GM12878 (cell line): Measurements from ENCODE around the gene RRP36.

Experiments used
- BHLHE40 ChIP-seq, 2 experiments: fragments of 450-650 bp in 1 of 2; IDR thresholded peaks; 2 replicates each; pipeline ENCODE4 v1.6.1; 2011 to 2017; ENCODE audit warnings: low read depth in 2 of 2, borderline replicate concordance in 1 of 2, improper control_type of control experiment in 1 of 2, low read length in 1 of 2, mild to moderate bottlenecking in 1 of 2
- CEBPB ChIP-seq, 2 experiments: fragments of 150-350 bp in 1 of 2; IDR thresholded peaks; 2 replicates each; pipeline ENCODE4 v1.6.1; 2012 to 2014; ENCODE audit warnings: low read depth in 2 of 2, low read length in 2 of 2, borderline replicate concordance in 1 of 2, inconsistent platforms in 1 of 2
- CHD2 ChIP-seq: IDR thresholded peaks from 2 replicates; pipeline ENCODE4 v1.6.1; 2011; ENCODE audit warnings: low read depth, low read length, improper control_type of control experiment, borderline replicate concordance
- ESRRA ChIP-seq: IDR thresholded peaks from 2 replicates; pipeline ENCODE4 v1.6.1; 2012; ENCODE audit warnings: mild to moderate bottlenecking, low read length, improper control_type of control experiment
- EZH2 ChIP-seq: IDR thresholded peaks from 2 replicates; pipeline ENCODE4 v1.6.1; 2012; ENCODE audit warnings: low read depth, mild to moderate bottlenecking, control low read depth, inconsistent platforms, low read length, borderline replicate concordance; ENCODE audit not compliant: control insufficient read depth
- GATAD2B ChIP-seq: fragments of 450-650 bp; conservative IDR thresholded peaks from 2 replicates; pipeline ENCODE4 v1.6.1; 2017; ENCODE audit warnings: low read depth, mild to moderate bottlenecking, moderate library complexity
- NR2C2 ChIP-seq: IDR thresholded peaks from 2 replicates; pipeline ENCODE4 v1.6.1; 2011; ENCODE audit warnings: borderline replicate concordance, low read depth; ENCODE audit not compliant: control insufficient read depth, insufficient read length
- NRF1 ChIP-seq: conservative IDR thresholded peaks from 2 replicates; pipeline ENCODE4 v1.6.1; 2011; ENCODE audit warnings: mild to moderate bottlenecking, low read depth, low read length, improper control_type of control experiment
- POLR2A ChIP-seq: IDR thresholded peaks from 2 replicates; pipeline ENCODE4 v1.6.1; 2011; ENCODE audit warnings: low read depth, mild to moderate bottlenecking, low read length
- POLR2AphosphoS5 ChIP-seq: IDR thresholded peaks from 2 replicates; pipeline ENCODE4 v1.6.1; 2011; ENCODE audit warnings: mild to moderate bottlenecking, low read length, inconsistent platforms
- SMC3 ChIP-seq: IDR thresholded peaks from 2 replicates; pipeline ENCODE4 v1.6.1; 2011; ENCODE audit warnings: low read length, improper control_type of control experiment, borderline replicate concordance
- TF ChIP-seq, protein P1 (sequence below), 3 experiments: IDR thresholded peaks in 2 of 3; conservative IDR thresholded peaks in 1 of 3; 2 replicates each; pipeline ENCODE4 v1.5.1; 2011; ENCODE audit warnings: low read depth in 3 of 3, low read length in 3 of 3, mild to moderate bottlenecking in 3 of 3, control low read depth in 2 of 3, moderate library complexity in 2 of 3, inconsistent platforms in 1 of 3, mixed read lengths in 1 of 3; ENCODE audit not compliant: control insufficient read depth in 2 of 3, insufficient read depth in 1 of 3; ENCODE audit errors: extremely low read depth in 1 of 3
- TF ChIP-seq, protein P2 (sequence below): fragments of 150-350 bp; IDR thresholded peaks from 2 replicates; pipeline ENCODE4 v1.6.1; 2014; ENCODE audit warnings: mild to moderate bottlenecking, low read depth, low read length
- TF ChIP-seq, protein P3 (sequence below): IDR thresholded peaks from 2 replicates; pipeline ENCODE4 v1.6.1; 2012; ENCODE audit warnings: mild to moderate bottlenecking, low read depth, low read length

DNA sequence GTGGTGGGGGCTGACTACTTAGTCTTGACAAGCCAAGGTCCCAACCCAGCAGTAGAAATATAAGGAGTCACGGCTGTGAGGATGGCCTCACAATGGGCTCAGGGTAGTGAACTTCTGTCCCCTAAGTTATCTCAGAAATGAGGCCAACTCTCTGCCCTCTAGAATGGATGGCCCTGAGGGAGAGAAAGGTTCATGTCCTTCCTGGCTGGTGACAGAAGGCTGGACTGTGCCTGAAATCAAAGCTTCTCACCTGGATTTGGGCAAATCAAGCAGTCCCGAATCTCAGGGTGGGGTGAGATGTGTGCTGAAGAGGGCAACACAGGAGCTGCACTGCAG, 12.7 kb downstream of the RRP36 start:
- TF ChIP-seq EZH2 (no peak), NR2C2 (no peak), CEBPB (IDR thresholded peaks at IDR 0.05; ENCODE audit: borderline replicate concordance in 1 of 2, low read depth in 2 of 2, low read length in 2 of 2) (no peak), SMC3 (no peak), ESRRA (no peak), CHD2 (no peak), GATAD2B (no peak), POLR2AphosphoS5 (no peak), NRF1 (no peak), BHLHE40 (IDR thresholded peaks at IDR 0.05; ENCODE audit: borderline replicate concordance in 1 of 2, low read depth in 2 of 2, low read length in 1 of 2) (no peak), POLR2A (no peak)
- TF ChIP-seq, protein P1, sequence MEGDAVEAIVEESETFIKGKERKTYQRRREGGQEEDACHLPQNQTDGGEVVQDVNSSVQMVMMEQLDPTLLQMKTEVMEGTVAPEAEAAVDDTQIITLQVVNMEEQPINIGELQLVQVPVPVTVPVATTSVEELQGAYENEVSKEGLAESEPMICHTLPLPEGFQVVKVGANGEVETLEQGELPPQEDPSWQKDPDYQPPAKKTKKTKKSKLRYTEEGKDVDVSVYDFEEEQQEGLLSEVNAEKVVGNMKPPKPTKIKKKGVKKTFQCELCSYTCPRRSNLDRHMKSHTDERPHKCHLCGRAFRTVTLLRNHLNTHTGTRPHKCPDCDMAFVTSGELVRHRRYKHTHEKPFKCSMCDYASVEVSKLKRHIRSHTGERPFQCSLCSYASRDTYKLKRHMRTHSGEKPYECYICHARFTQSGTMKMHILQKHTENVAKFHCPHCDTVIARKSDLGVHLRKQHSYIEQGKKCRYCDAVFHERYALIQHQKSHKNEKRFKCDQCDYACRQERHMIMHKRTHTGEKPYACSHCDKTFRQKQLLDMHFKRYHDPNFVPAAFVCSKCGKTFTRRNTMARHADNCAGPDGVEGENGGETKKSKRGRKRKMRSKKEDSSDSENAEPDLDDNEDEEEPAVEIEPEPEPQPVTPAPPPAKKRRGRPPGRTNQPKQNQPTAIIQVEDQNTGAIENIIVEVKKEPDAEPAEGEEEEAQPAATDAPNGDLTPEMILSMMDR (IDR thresholded peaks at IDR 0.05 in 2 of 3, conservative IDR thresholded peaks at IDR 0.05 in 1 of 3; ENCODE audit: control insufficient read depth in 2 of 3, extremely low read depth in 1 of 3, insufficient read depth in 1 of 3, low read depth in 3 of 3, low read length in 3 of 3): no peak
- TF ChIP-seq, protein P2, sequence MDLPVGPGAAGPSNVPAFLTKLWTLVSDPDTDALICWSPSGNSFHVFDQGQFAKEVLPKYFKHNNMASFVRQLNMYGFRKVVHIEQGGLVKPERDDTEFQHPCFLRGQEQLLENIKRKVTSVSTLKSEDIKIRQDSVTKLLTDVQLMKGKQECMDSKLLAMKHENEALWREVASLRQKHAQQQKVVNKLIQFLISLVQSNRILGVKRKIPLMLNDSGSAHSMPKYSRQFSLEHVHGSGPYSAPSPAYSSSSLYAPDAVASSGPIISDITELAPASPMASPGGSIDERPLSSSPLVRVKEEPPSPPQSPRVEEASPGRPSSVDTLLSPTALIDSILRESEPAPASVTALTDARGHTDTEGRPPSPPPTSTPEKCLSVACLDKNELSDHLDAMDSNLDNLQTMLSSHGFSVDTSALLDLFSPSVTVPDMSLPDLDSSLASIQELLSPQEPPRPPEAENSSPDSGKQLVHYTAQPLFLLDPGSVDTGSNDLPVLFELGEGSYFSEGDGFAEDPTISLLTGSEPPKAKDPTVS: no peak
- TF ChIP-seq, protein P3, sequence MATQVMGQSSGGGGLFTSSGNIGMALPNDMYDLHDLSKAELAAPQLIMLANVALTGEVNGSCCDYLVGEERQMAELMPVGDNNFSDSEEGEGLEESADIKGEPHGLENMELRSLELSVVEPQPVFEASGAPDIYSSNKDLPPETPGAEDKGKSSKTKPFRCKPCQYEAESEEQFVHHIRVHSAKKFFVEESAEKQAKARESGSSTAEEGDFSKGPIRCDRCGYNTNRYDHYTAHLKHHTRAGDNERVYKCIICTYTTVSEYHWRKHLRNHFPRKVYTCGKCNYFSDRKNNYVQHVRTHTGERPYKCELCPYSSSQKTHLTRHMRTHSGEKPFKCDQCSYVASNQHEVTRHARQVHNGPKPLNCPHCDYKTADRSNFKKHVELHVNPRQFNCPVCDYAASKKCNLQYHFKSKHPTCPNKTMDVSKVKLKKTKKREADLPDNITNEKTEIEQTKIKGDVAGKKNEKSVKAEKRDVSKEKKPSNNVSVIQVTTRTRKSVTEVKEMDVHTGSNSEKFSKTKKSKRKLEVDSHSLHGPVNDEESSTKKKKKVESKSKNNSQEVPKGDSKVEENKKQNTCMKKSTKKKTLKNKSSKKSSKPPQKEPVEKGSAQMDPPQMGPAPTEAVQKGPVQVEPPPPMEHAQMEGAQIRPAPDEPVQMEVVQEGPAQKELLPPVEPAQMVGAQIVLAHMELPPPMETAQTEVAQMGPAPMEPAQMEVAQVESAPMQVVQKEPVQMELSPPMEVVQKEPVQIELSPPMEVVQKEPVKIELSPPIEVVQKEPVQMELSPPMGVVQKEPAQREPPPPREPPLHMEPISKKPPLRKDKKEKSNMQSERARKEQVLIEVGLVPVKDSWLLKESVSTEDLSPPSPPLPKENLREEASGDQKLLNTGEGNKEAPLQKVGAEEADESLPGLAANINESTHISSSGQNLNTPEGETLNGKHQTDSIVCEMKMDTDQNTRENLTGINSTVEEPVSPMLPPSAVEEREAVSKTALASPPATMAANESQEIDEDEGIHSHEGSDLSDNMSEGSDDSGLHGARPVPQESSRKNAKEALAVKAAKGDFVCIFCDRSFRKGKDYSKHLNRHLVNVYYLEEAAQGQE: no peak
